HCT116 (cell line): ENCODE data around the gene ASCL5. TPM values are rescaled to one million over a fixed set of nuclear protein-coding genes. Genes with fewer than 3 reads are reported as not detected.

Experiments
- ATAC-seq: fragments of 200-7000 bp; cut with Tn5 transposase; 2 replicates; pipeline ENCODE4 v1.9.1; 2020; ENCODE audit warnings: mild to moderate bottlenecking, moderate library complexity
- BruUV-seq: library from RNA; stranded (reverse); fragments of 400-500 nt; replicated peaks from 2 replicates; lab custom pipeline; 2021; lab: Mats Ljungman, UMichigan
- CTCF ChIA-PET: fragments of 300-600 bp; sonication (Branson Sonifier 250); formaldehyde crosslinking; loops from one replicate; lab custom pipeline; 2021; ENCODE audit warnings: antibody characterized with exemption; lab: Charles Lee
- POLR2A ChIA-PET: fragments of 300-600, 350-600 bp; sonication (Branson Sonifier 250); formaldehyde crosslinking; loops from one replicate; lab custom pipeline; 2021; ENCODE audit warnings: antibody characterized with exemption; lab: Charles Lee
- RAD21 ChIA-PET, 2 experiments: fragments of 300-600 bp; sonication (Branson Sonifier 250); formaldehyde crosslinking; loops; one replicate each; lab custom pipeline; 2023; ENCODE audit warnings: low total read pairs in 2 of 2; ENCODE audit not compliant: uncharacterized antibody in 2 of 2, unreplicated experiment in 2 of 2, low non-redundant PET in 1 of 2; lab: Charles Lee
- DNase-seq: peaks from one replicate; pipeline ENCODE4 v3.0.0-alpha.2; 2010; ENCODE audit warnings: low read depth, low spot score
- H2AFZ ChIP-seq: fragments of 200-600 bp; shearing (Covaris generic), sonication (generic); 2 replicates; pipeline ENCODE4 v1.6.1; 2017; ENCODE audit warnings: low read depth, mixed run types, mixed read lengths, antibody characterized with exemption, low read length; ENCODE audit not compliant: poor library complexity, severe bottlenecking
- H3K27ac ChIP-seq: 2 replicates; pipeline ENCODE4 v1.5.1; 2012; ENCODE audit warnings: low read depth, low read length
- H3K27me3 ChIP-seq: fragments of 200-600 bp; sonication (generic); 2 replicates; pipeline ENCODE4 v1.6.1; 2016; ENCODE audit warnings: mixed run types, low read length, mixed read lengths; ENCODE audit not compliant: insufficient read depth
- H3K36me3 ChIP-seq, 2 experiments: fragments of 200-500 bp in 1 of 2; fragments of 200-600 bp in 1 of 2; sonication (Bioruptor generic) in 1 of 2; sonication (generic) in 1 of 2; 2 replicates each; pipeline versions ENCODE4 v1.5.1 to v1.6.1; 2014 to 2016; ENCODE audit warnings: low read length in 2 of 2, inconsistent platforms in 1 of 2, mixed read lengths in 1 of 2, mixed run types in 1 of 2; ENCODE audit not compliant: insufficient read depth in 2 of 2, control insufficient read depth in 1 of 2
- H3K4me1 ChIP-seq, 2 experiments: fragments of 200-600 bp in 1 of 2; sonication (generic) in 1 of 2; 2 replicates each; pipeline versions ENCODE4 v1.5.1 to v1.6.1; 2012 to 2017; ENCODE audit warnings: low read length in 2 of 2, inconsistent platforms in 1 of 2, mild to moderate bottlenecking in 1 of 2, mixed read lengths in 1 of 2, mixed run types in 1 of 2, moderate library complexity in 1 of 2; ENCODE audit not compliant: insufficient read depth in 2 of 2, control insufficient read depth in 1 of 2
- H3K4me2 ChIP-seq: fragments of 200-600 bp; sonication (generic); 2 replicates; pipeline ENCODE4 v1.6.1; 2017; ENCODE audit warnings: mixed run types, low read length, mixed read lengths
- H3K4me3 ChIP-seq, 2 experiments: fragments of 200-600 bp in 1 of 2; sonication (generic) in 1 of 2; replicated peaks in 1 of 2; 2 replicates each; pipeline ENCODE4 v1.5.1; 2011 to 2016; ENCODE audit warnings: low read length in 2 of 2, control low read depth in 1 of 2, low read depth in 1 of 2, mild to moderate bottlenecking in 1 of 2, mixed read lengths in 1 of 2, mixed run types in 1 of 2
- H3K79me2 ChIP-seq: fragments of 200-600 bp; sonication (generic); 2 replicates; pipeline ENCODE4 v1.6.1; 2017; ENCODE audit warnings: mild to moderate bottlenecking, mixed run types, low read length, moderate library complexity, mixed read lengths; ENCODE audit not compliant: insufficient read depth
- H3K9ac ChIP-seq: fragments of 200-600 bp; sonication (generic); 2 replicates; pipeline ENCODE4 v1.6.1; 2016; ENCODE audit warnings: low read length, mixed read lengths
- H3K9me2 ChIP-seq: fragments of 200-600 bp; sonication (generic), shearing (Covaris generic); 2 replicates; pipeline ENCODE4 v1.6.1; 2017; ENCODE audit warnings: mixed run types, mild to moderate bottlenecking, moderate library complexity; ENCODE audit not compliant: insufficient read depth
- H3K9me3 ChIP-seq, 2 experiments: fragments of 200-500 bp in 1 of 2; fragments of 200-600 bp in 1 of 2; sonication (Bioruptor generic) in 1 of 2; sonication (generic) in 1 of 2; 2 replicates each; pipeline ENCODE4 v1.6.1; 2014 to 2017; ENCODE audit warnings: low read length in 2 of 2, mixed read lengths in 2 of 2, inconsistent platforms in 1 of 2, low read depth in 1 of 2, mild to moderate bottlenecking in 1 of 2, mixed run types in 1 of 2, moderate library complexity in 1 of 2; ENCODE audit not compliant: control insufficient read depth in 1 of 2, insufficient read depth in 1 of 2
- H4K20me1 ChIP-seq: fragments of 200-600 bp; sonication (generic), shearing (Covaris generic); 2 replicates; pipeline ENCODE4 v1.6.1; 2017; ENCODE audit warnings: mixed run types, mild to moderate bottlenecking, moderate library complexity; ENCODE audit not compliant: insufficient read depth
- CBX3 ChIP-seq: IDR thresholded peaks from 2 replicates; pipeline ENCODE4 v1.6.1; 2012; ENCODE audit warnings: low read depth
- EGR1 ChIP-seq: IDR thresholded peaks from 2 replicates; pipeline ENCODE4 v1.6.1; 2012; ENCODE audit warnings: low read depth
- ELF1 ChIP-seq: IDR thresholded peaks from 2 replicates; pipeline ENCODE4 v1.6.1; 2012; ENCODE audit warnings: low read depth, borderline replicate concordance
- EZH2phosphoT487 ChIP-seq: fragments of 200-600 bp; IDR thresholded peaks from 2 replicates; pipeline ENCODE4 v1.6.1; 2018; ENCODE audit warnings: antibody characterized with exemption, borderline replicate concordance
- FOSL1 ChIP-seq: IDR thresholded peaks from 2 replicates; pipeline ENCODE4 v1.6.1; 2012; ENCODE audit warnings: low read depth
- JUND ChIP-seq: IDR thresholded peaks from 2 replicates; pipeline ENCODE4 v1.6.1; 2012
- POLR2A ChIP-seq: IDR thresholded peaks from 2 replicates; pipeline ENCODE4 v1.7.0; 2011; ENCODE audit warnings: borderline replicate concordance; ENCODE audit not compliant: insufficient read depth, insufficient read length; ENCODE audit errors: extremely low read depth
- POLR2AphosphoS5 ChIP-seq: IDR thresholded peaks from 2 replicates; pipeline ENCODE4 v1.6.1; 2011; ENCODE audit warnings: mild to moderate bottlenecking, low read depth, low read length, moderate library complexity
- REST ChIP-seq: IDR thresholded peaks from 2 replicates; pipeline ENCODE4 v1.6.1; 2012; ENCODE audit warnings: low read depth
- SRF ChIP-seq: IDR thresholded peaks from 2 replicates; pipeline ENCODE4 v1.6.1; 2012; ENCODE audit warnings: low read depth
- TCF7L2 ChIP-seq: IDR thresholded peaks from 2 replicates; pipeline ENCODE4 v1.7.0; 2011; ENCODE audit warnings: borderline replicate concordance, inconsistent platforms; ENCODE audit not compliant: insufficient read depth, insufficient read length; ENCODE audit errors: extremely low read depth
- ZBTB33 ChIP-seq: IDR thresholded peaks from 2 replicates; pipeline ENCODE4 v1.6.1; 2011; ENCODE audit warnings: mild to moderate bottlenecking, low read length, moderate library complexity; ENCODE audit not compliant: insufficient replicate concordance; ENCODE audit errors: extremely low read depth
- intact Hi-C: fragments of 100-400 bp; cut with micrococcal nuclease; formaldehyde crosslinking; loops from 2 replicates; pipeline ENCODE4 v1.10.0; 2022
- total RNA-seq: library from RNA; stranded (reverse); gene quantifications from one replicate; pipeline ENCODE4 v1.2.1, GENCODE V29; 2021; ENCODE audit not compliant: unreplicated experiment
- TF ChIP-seq, protein P1 (sequence below): IDR thresholded peaks from 2 replicates; pipeline ENCODE4 v1.6.1; 2012

Gene ASCL5
- total RNA-seq, 1 experiment from 2014 or later: 0.15 TPM

DNA sequence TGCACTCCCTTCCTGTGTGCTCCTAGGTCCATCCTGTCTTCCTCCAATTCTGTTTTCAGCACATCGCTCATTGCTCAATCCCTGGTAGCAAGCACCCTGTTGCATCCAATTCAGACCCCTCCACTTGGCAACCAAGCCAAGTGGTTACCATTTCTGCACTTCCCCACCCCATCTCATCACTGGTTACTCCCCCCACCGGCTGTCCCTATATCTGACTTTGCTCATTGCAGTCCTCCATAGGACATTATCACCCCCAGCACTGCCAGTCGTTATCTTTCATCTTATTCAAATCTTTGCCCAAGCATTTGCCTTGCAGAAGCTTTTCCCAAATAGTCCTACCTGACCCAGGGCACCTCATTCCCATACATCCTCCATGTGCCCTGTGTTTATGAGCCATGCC, 29.4 kb upstream of the ASCL5 start:
- no peak for DNase-seq
- intact Hi-C loops: no loop called here
- RAD21 ChIA-PET: no interaction called here
- no peaks in the 10 kb centered on the region for H4K20me1 ChIP-seq
- H3K4me3 ChIP-seq: no peak overlapping the region
- H3K9me3 ChIP-seq: no peaks in the 10 kb centered on the region
- H3K27me3 ChIP-seq: no peaks in the 10 kb centered on the region
- peaks cover 17% of the 10 kb centered on the region; the same call in 1 of the 2 replicates for H3K79me2 ChIP-seq
- no peaks in the 10 kb centered on the region for H3K9me2 ChIP-seq
- POLR2A ChIA-PET: no interaction called here
- no peak for ATAC-seq
- peaks cover 3 to 15% of the 10 kb centered on the region in 2 experiments; a peak in 3 of 4 replicates for H3K4me1 ChIP-seq
- no peak overlapping the region for H2AFZ ChIP-seq
- no peak overlapping the region for H3K9ac ChIP-seq
- BruUV-seq: no TSS peak
- no peak for TF ChIP-seq SRF
- no peak for TF ChIP-seq CBX3
- TF ChIP-seq, protein P1, sequence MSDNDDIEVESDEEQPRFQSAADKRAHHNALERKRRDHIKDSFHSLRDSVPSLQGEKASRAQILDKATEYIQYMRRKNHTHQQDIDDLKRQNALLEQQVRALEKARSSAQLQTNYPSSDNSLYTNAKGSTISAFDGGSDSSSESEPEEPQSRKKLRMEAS: no peak
- TF ChIP-seq EGR1: no peak
- TF ChIP-seq ZBTB33: no peak
- TF ChIP-seq ELF1: no peak
- TF ChIP-seq FOSL1: no peak
- no peak for TF ChIP-seq JUND
- TF ChIP-seq TCF7L2: no peak
- TF ChIP-seq POLR2A: no peak
- TF ChIP-seq REST: no peak
- TF ChIP-seq POLR2AphosphoS5: no peak
- no peak for TF ChIP-seq EZH2phosphoT487
- no peak overlapping the region for H3K27ac ChIP-seq
- CTCF ChIA-PET: no interaction called here
- H3K36me3 ChIP-seq: peaks cover 5 to 6% of the 10 kb centered on the region in 2 experiments
- no peak overlapping the region for H3K4me2 ChIP-seq
